Karpas-422 (cell line): Measurements from ENCODE around the gene ATP5MK. TPM values are rescaled to one million over a fixed set of nuclear protein-coding genes. Genes with fewer than 3 reads are reported as not detected.

Source experiments
- DNase-seq: peaks from one replicate; pipeline ENCODE4 v3.0.0-alpha.2; 2015
- H2AFZ ChIP-seq: fragments of 200-600 bp; sonication (generic); 2 replicates; pipeline ENCODE4 v1.6.1; 2014; ENCODE audit warnings: antibody characterized with exemption, low read length, mixed read lengths
- H3K27ac ChIP-seq: fragments of 200-600 bp; sonication (generic); 2 replicates; pipeline ENCODE4 v1.5.1; 2014; ENCODE audit warnings: mild to moderate bottlenecking, low read length, moderate library complexity
- H3K27me3 ChIP-seq: fragments of 200-600 bp; sonication (generic); 2 replicates; pipeline ENCODE4 v1.6.1; 2014; ENCODE audit warnings: low read length, mixed read lengths
- H3K36me3 ChIP-seq: fragments of 200-600 bp; sonication (generic); 2 replicates; pipeline ENCODE4 v1.6.1; 2014; ENCODE audit warnings: low read length, mixed read lengths; ENCODE audit not compliant: insufficient read depth
- H3K4me1 ChIP-seq: fragments of 200-600 bp; sonication (generic); 2 replicates; pipeline ENCODE4 v1.6.1; 2014; ENCODE audit warnings: mild to moderate bottlenecking, low read length, mixed read lengths
- H3K4me2 ChIP-seq: fragments of 200-600 bp; sonication (generic); 2 replicates; pipeline ENCODE4 v1.6.1; 2014; ENCODE audit warnings: low read length, low read depth, mild to moderate bottlenecking; ENCODE audit not compliant: poor library complexity, severe bottlenecking
- H3K4me3 ChIP-seq: fragments of 200-600 bp; sonication (generic); 2 replicates; pipeline ENCODE4 v1.5.1; 2014; ENCODE audit warnings: mild to moderate bottlenecking, antibody characterized with exemption, low read length, mixed read lengths
- H3K79me2 ChIP-seq: fragments of 200-600 bp; sonication (generic); 2 replicates; pipeline ENCODE4 v1.6.1; 2014; ENCODE audit warnings: mild to moderate bottlenecking, low read length, mixed read lengths
- H3K9ac ChIP-seq: fragments of 200-600 bp; sonication (generic); 2 replicates; pipeline ENCODE4 v1.6.0; 2014; ENCODE audit warnings: low read length
- H3K9me2 ChIP-seq: fragments of 200-600 bp; sonication (generic), shearing (Covaris generic); replicated peaks from 2 replicates; pipeline ENCODE4 v1.6.0; 2014; ENCODE audit warnings: mild to moderate bottlenecking, low read length, moderate library complexity; ENCODE audit not compliant: insufficient read depth
- H3K9me3 ChIP-seq: fragments of 300-700, 200-600 bp; sonication (generic); 2 replicates; pipeline ENCODE4 v1.6.1; 2014; ENCODE audit warnings: low read length, mixed read lengths
- H4K20me1 ChIP-seq: fragments of 200-600 bp; sonication (generic); 2 replicates; pipeline ENCODE4 v1.6.1; 2014; ENCODE audit warnings: mild to moderate bottlenecking, antibody characterized with exemption, low read length, low read depth; ENCODE audit not compliant: insufficient read depth
- total RNA-seq: library from RNA; depleted of rRNA; stranded (reverse); fragments of >200 nt; shearing (Covaris generic); gene quantifications from 2 replicates; pipeline ENCODE4 v1.2.3, GENCODE V29; 2014; ENCODE audit warnings: low replicate concordance; rRNA removed

ATP5MK gene, protein sequence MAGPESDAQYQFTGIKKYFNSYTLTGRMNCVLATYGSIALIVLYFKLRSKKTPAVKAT
- 63.3 and 315 TPM in 2 replicates for total RNA-seq

GRCh38 chr10:103396067-103396788 lies at the start of gene ATP5MK, which contains the start of gene PDCD11:
TSS of gene ATP5MK (minus strand) at chr10:103396475. CDS start at chr10:103392457, 4,018 bp downstream.
TSS of gene PDCD11 (plus strand) at chr10:103396626. CDS start at chr10:103398427, 1,801 bp downstream.
- Histone ChIP-seq H4K20me1 (peaks cover 12% of the 10 kb centered on the region), H3K4me2 (peak within 1 kb of the TSS; percentile 82), H3K36me3 (peaks cover 43% of the 10 kb centered on the region; the same call in 1 of the 2 replicates), H3K27ac (peak within 1 kb of the TSS; percentile 67), H3K4me3 (peak within 1 kb of the TSS; percentile 94), H3K9me3 (no peaks in the 10 kb centered on the region), H3K4me1 (peaks cover 34% of the 10 kb centered on the region), H3K79me2 (peaks cover 76% of the 10 kb centered on the region), H3K27me3 (no peaks in the 10 kb centered on the region), H2AFZ (no peak within 1 kb of the TSS), H3K9ac (peak within 1 kb of the TSS; percentile 87), H3K9me2 (no peaks in the 10 kb centered on the region)
- peak; percentile 99 for DNase-seq

- no peaks in the 10 kb centered on the region for H3K27me3 ChIP-seq
- H3K9me2 ChIP-seq = no peaks in the 10 kb centered on the region
- no peak overlapping the region for H3K4me3 ChIP-seq
- peaks cover 27% of the 10 kb centered on the region for H3K36me3 ChIP-seq
- no peaks in the 10 kb centered on the region for H3K79me2 ChIP-seq
- no peaks in the 10 kb centered on the region for H3K4me1 ChIP-seq
- H2AFZ ChIP-seq = no peak overlapping the region
- DNase-seq = no peak
- H3K27ac ChIP-seq = no peak overlapping the region
- H3K9me3 ChIP-seq = no peaks in the 10 kb centered on the region
- no peak overlapping the region for H3K4me2 ChIP-seq
- H4K20me1 ChIP-seq = no peaks in the 10 kb centered on the region
- no peak overlapping the region for H3K9ac ChIP-seq
Measured at GRCh38 chr10:103445366-103445765, 49.1 kb upstream of the ATP5MK start.

GRCh38 chr10:103444478-103444877 lies 48.2 kb upstream of the ATP5MK start:
- Histone ChIP-seq H3K4me1 (no peaks in the 10 kb centered on the region), H3K27ac (no peak overlapping the region), H3K9me2 (no peaks in the 10 kb centered on the region), H4K20me1 (no peaks in the 10 kb centered on the region), H3K9ac (no peak overlapping the region), H3K4me2 (no peak overlapping the region), H3K4me3 (no peak overlapping the region), H3K36me3 (peaks cover 27% of the 10 kb centered on the region), H2AFZ (no peak overlapping the region), H3K9me3 (no peaks in the 10 kb centered on the region), H3K79me2 (no peaks in the 10 kb centered on the region), H3K27me3 (no peaks in the 10 kb centered on the region)
- DNase-seq = no peak

DNA sequence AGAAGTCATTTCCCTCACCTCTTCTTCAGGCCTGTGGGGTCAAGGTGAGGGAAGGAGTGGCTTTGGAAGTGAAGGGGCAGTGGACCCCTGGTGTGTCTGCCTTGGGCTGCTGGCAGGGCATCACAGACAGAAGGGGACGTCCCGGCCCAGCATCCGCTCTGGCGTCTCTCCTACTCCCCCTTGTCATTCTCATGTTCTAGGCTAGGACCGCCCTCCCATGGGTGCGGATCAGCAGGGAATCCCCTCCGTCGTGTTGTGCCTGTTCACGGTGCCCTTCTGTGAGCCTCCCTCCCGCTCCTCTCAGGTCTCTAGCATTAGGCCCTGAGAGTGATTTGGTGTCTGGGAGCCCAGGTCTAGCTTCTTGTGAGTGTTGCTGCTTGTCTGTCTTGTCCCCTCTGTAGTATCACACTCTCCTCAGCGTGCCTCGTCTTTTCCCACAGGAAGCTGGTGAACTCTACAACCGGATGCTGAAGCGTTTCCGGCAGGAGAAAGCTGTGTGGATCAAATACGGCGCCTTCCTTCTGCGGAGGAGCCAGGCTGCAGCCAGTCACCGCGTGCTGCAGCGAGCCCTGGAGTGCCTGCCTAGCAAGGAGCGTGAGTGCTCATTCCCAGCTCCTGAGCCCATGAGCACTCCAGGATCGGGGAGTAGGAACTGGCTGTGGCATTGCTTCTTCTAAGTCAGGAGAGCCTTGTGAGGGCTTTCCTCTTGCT lies 47.4 kb upstream of the ATP5MK start:
- Histone ChIP-seq H2AFZ (no peak overlapping the region), H3K9ac (no peak overlapping the region), H3K4me2 (no peak overlapping the region), H3K9me2 (no peaks in the 10 kb centered on the region), H3K27me3 (no peaks in the 10 kb centered on the region), H3K4me3 (no peak overlapping the region), H3K36me3 (peaks cover 32% of the 10 kb centered on the region), H3K9me3 (no peaks in the 10 kb centered on the region), H4K20me1 (no peaks in the 10 kb centered on the region), H3K4me1 (no peaks in the 10 kb centered on the region), H3K79me2 (no peaks in the 10 kb centered on the region), H3K27ac (no peak overlapping the region)
- DNase-seq = no peak

DNA sequence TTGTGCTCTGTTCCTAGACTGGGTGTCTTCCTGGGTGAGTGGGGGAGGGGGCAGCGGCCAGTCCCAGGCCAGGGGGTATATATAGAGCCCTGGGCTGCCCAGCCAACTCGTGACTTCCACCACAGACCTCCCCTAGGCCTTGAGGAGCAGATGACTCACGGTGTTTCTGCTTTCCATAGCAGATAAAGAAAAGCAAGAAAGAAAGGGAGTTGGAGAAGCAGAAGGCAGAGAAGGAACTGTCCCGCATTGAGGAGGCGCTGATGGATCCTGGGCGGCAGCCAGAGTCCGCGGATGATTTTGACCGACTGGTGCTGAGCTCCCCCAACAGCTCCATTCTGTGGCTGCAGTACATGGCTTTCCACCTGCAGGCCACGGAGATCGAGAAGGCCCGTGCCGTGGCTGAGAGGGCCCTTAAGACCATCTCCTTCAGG lies 45.8 kb upstream of the ATP5MK start:
- Histone ChIP-seq H3K79me2 (no peaks in the 10 kb centered on the region), H3K9me2 (no peaks in the 10 kb centered on the region), H3K36me3 (peaks cover 39% of the 10 kb centered on the region), H3K27ac (no peak overlapping the region), H3K9ac (no peak overlapping the region), H3K4me3 (no peak overlapping the region), H3K9me3 (no peaks in the 10 kb centered on the region), H3K4me1 (no peaks in the 10 kb centered on the region), H2AFZ (no peak overlapping the region), H4K20me1 (no peaks in the 10 kb centered on the region), H3K4me2 (no peak overlapping the region), H3K27me3 (no peaks in the 10 kb centered on the region)
- DNase-seq = no peak

- Histone ChIP-seq H3K79me2 (no peaks in the 10 kb centered on the region), H3K9ac (no peak overlapping the region), H3K4me2 (no peak overlapping the region), H3K36me3 (peaks cover 42% of the 10 kb centered on the region), H2AFZ (no peak overlapping the region), H3K9me2 (no peaks in the 10 kb centered on the region), H3K27me3 (no peaks in the 10 kb centered on the region), H3K9me3 (no peaks in the 10 kb centered on the region), H3K4me1 (no peaks in the 10 kb centered on the region), H3K4me3 (no peak overlapping the region), H3K27ac (no peak overlapping the region), H4K20me1 (no peaks in the 10 kb centered on the region)
- no peak for DNase-seq
Measured at GRCh38 chr10:103441611-103442010, 45.3 kb upstream of the ATP5MK start.

- Histone ChIP-seq H4K20me1 (no peaks in the 10 kb centered on the region), H3K9me2 (no peaks in the 10 kb centered on the region), H3K4me1 (no peaks in the 10 kb centered on the region), H2AFZ (no peak overlapping the region), H3K9me3 (no peaks in the 10 kb centered on the region), H3K9ac (no peak overlapping the region), H3K27ac (no peak overlapping the region), H3K36me3 (peaks cover 45% of the 10 kb centered on the region), H3K4me3 (no peak overlapping the region), H3K27me3 (no peaks in the 10 kb centered on the region), H3K79me2 (no peaks in the 10 kb centered on the region), H3K4me2 (no peak overlapping the region)
- DNase-seq = no peak
Measured at GRCh38 chr10:103441206-103441605, 44.9 kb upstream of the ATP5MK start.

- no peak overlapping the region for H3K4me3 ChIP-seq
- peaks cover 42% of the 10 kb centered on the region for H3K36me3 ChIP-seq
- no peak overlapping the region for H3K4me2 ChIP-seq
- H3K9me2 ChIP-seq = no peaks in the 10 kb centered on the region
- no peaks in the 10 kb centered on the region for H3K9me3 ChIP-seq
- H3K4me1 ChIP-seq = no peaks in the 10 kb centered on the region
- no peaks in the 10 kb centered on the region for H3K79me2 ChIP-seq
- H3K27me3 ChIP-seq = no peaks in the 10 kb centered on the region
- H2AFZ ChIP-seq = no peak overlapping the region
- DNase-seq = no peak
- no peak overlapping the region for H3K27ac ChIP-seq
- no peaks in the 10 kb centered on the region for H4K20me1 ChIP-seq
- no peak overlapping the region for H3K9ac ChIP-seq
Measured at GRCh38 chr10:103440416-103440815, 44.1 kb upstream of the ATP5MK start.
